ENCODE data around the gene CPHXL2. TPM values are rescaled to one million over a fixed set of nuclear protein-coding genes. Genes with fewer than 3 reads are reported as not detected.

The CPHXL2 gene
- not detected in 2 replicates for total RNA-seq (2014; rRNA removed; shearing (Covaris generic))

DNA sequence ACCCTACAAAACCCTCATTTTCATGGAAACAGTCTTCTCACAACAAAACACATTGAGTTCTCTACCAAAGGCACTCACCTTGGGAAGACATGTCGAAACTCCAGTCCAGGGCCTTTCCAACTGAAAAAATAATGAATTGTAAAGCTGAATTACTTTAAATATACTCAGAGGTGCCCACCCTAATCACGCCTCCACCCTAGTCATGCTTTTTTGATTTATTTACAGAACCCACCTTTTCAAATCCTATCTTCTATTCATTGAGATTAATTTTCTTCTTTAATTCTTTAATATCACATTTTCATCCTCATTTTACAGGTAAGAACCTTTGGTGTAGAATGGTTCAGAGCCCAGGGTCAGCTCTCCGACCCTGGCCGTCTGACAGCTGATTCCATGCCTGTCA lies at the start of gene CPHXL2:
TSS of gene CPHXL2 (minus strand) at position 101 of the 400 bp plus-strand sequence. CDS start at position 91, 10 bp downstream.
- H3K4me3 ChIP-seq = no peak within 1 kb of the TSS
- H3K9me3 ChIP-seq (replicated peaks) = no peaks in the 10 kb centered on the region
- H3K27me3 ChIP-seq = no peaks in the 10 kb centered on the region
- no peak within 1 kb of the TSS for H3K27ac ChIP-seq
- H3K36me3 ChIP-seq = no peaks in the 10 kb centered on the region
- H3K4me1 ChIP-seq = no peaks in the 10 kb centered on the region
- DNase-seq = no peak

DNA sequence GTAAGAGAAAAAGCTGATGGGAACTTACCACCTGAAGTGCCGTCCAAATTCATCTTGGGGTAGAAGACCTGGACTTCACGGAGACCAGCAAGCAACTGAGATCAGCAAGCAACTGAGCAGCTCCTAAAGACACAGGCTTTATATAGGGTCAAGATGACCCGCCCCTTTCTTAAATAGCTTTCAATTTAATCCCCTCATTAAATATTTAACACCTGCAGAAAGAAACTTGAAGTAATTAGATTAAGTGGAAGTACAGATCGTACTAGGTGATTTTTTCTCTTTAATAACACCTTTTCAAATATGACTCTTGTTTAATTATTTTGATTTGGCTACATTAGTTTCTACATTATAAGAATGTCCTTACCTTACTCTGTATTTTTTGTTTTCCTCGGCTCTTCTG lies 49.6 kb upstream of the CPHXL2 start, which contains the start of gene CPHXL:
TSS of gene CPHXL (minus strand) at position 101 of the 400 bp plus-strand sequence. CDS start at position 53, 48 bp downstream.
- Histone ChIP-seq H3K27ac (no peak within 1 kb of the TSS), H3K27me3 (no peaks in the 10 kb centered on the region), H3K4me1 (no peaks in the 10 kb centered on the region), H3K36me3 (no peaks in the 10 kb centered on the region), H3K9me3 (replicated peaks) (no peaks in the 10 kb centered on the region), H3K4me3 (no peak within 1 kb of the TSS)
- DNase-seq = no peak

DNA sequence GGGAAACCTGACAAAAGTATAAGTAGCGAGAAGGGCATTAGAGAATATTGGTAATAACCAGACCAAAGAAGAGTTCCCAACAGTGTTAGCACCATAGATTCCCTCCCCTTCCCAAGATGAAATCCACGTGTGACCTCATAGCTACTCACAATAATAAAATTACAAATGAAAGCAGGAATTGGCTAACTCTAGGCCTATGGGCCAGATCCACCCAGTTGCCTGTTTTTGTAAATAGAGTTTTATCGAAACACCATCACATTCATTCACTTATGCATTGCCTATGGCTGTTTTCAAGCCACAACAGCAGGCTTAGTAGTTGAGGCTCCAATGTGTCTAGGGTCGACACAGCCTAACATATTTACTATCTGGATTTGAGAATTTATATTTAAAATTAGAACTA lies 41.6 kb upstream of the CPHXL2 start:
- H3K9me3 ChIP-seq (replicated peaks) = no peaks in the 10 kb centered on the region
- no peaks in the 10 kb centered on the region for H3K27me3 ChIP-seq
- H3K4me3 ChIP-seq = no peak overlapping the region
- no peaks in the 10 kb centered on the region for H3K4me1 ChIP-seq
- DNase-seq = no peak
- no peaks in the 10 kb centered on the region for H3K36me3 ChIP-seq
- H3K27ac ChIP-seq = no peak overlapping the region

DNA sequence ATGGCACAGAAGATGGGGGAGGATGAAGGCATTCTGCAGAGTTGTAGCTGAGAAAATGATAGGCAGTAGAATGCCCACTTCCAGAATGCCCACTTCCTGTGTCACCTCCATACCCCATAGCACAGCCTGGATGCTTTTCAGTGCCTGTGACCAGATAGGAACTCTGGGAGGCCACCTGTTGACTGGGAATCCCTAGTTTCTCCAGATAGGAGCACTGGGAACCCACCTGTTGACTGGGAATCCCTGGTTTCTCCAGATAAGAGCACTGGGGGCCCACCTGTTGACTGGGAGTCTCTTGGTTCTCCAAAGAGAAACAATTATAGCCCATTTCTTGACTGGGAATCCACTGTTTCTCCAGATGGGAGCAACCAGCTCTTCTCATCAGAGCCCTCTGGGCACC lies 37.9 kb upstream of the CPHXL2 start:
- no peak for DNase-seq
- Histone ChIP-seq H3K9me3 (replicated peaks) (no peaks in the 10 kb centered on the region), H3K36me3 (no peaks in the 10 kb centered on the region), H3K4me1 (no peaks in the 10 kb centered on the region), H3K4me3 (no peak overlapping the region), H3K27me3 (no peaks in the 10 kb centered on the region), H3K27ac (no peak overlapping the region)

DNA sequence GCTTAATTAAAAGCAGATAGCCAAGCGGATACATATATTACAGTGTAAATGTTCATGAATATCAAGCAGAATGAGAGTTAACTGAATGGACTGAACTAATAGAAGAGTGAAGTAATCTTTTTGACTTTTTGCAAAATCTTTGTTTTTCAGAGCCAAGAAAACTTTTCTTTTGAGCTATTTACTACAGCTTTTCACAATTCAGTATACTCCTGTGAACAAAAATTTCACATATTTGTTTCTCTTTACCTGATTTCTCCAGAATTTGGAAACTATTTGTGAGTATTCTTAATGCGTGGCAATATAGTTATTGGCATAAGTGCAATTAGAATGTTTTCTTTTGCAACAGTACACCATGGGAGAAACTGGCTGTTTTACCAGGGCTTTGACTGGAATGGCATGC lies 33.5 kb upstream of the CPHXL2 start:
- Histone ChIP-seq H3K27me3 (no peaks in the 10 kb centered on the region), H3K4me3 (no peak overlapping the region), H3K4me1 (no peaks in the 10 kb centered on the region), H3K9me3 (replicated peaks) (no peaks in the 10 kb centered on the region), H3K36me3 (no peaks in the 10 kb centered on the region), H3K27ac (no peak overlapping the region)
- DNase-seq = no peak

DNA sequence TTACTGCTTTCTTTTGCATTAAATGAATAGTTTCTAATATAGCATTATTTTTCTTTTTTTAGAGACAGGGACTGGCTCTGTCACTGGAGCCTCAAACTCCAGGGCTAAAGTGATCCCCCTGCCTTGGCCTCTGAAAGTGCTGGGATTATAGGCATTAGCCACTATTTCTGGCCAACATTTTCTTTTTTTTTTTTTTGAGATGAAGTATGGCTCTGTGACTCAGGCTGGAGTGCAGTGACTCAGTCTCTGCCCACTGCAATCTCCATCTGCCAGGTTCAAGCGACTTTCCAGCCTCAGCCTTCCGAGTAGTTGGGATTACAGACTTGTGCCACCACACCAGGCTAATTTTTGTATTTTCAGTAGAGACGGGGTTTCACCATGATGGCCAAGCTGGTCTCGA lies 26.5 kb upstream of the CPHXL2 start:
- no peak overlapping the region for H3K27ac ChIP-seq
- no peaks in the 10 kb centered on the region for H3K27me3 ChIP-seq
- no peaks in the 10 kb centered on the region for H3K9me3 ChIP-seq (replicated peaks)
- no peaks in the 10 kb centered on the region for H3K4me1 ChIP-seq
- no peak overlapping the region for H3K4me3 ChIP-seq
- DNase-seq = no peak
- no peaks in the 10 kb centered on the region for H3K36me3 ChIP-seq

DNA sequence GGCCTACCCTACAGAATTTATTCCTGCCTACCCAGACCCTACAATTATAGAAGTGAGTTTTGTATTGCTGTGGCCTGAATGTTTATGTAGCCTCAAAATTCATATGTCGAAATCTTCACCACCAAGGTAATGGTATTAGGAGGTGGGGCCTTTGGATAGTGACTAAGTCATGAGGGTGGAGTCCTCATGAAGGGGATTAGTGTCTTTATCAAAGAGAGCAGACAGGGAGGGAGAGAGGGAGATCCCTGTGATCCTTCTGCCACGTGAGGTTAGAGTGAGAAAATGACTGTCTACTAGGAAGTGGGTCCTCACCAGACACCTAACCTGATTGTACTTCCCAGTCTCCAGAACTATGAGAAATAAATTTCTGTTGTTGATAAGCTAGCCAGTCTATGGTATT lies 25.4 kb upstream of the CPHXL2 start:
- H3K36me3 ChIP-seq = no peaks in the 10 kb centered on the region
- no peak for DNase-seq
- no peak overlapping the region for H3K27ac ChIP-seq
- H3K4me1 ChIP-seq = no peaks in the 10 kb centered on the region
- no peaks in the 10 kb centered on the region for H3K9me3 ChIP-seq (replicated peaks)
- H3K4me3 ChIP-seq = no peak overlapping the region
- H3K27me3 ChIP-seq = no peaks in the 10 kb centered on the region

DNA sequence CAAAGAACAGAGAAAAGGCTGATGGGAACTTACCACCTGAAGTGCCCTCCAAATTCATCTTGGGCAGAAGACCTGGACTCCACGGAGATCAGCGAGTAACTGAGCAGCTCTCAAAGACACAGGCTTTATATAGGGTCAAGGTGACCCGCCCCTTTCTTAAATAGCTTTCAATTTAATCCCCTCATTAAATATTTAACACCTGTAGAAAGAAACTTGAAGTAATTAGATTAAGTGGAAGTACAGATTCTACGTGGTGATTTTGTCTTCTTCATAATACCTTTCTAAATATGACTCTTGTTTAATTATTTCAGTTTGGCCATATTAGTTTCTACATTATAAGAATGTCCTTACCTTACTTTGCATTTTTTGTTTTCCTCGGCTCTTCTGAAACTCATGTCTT lies 24.6 kb upstream of the CPHXL2 start, which contains the start of gene DUXB:
TSS of gene DUXB (minus strand) at position 101 of the 400 bp plus-strand sequence. CDS start at position 58, 43 bp downstream.
- Histone ChIP-seq H3K36me3 (no peaks in the 10 kb centered on the region), H3K9me3 (replicated peaks) (no peaks in the 10 kb centered on the region), H3K4me3 (no peak within 1 kb of the TSS), H3K27ac (no peak within 1 kb of the TSS), H3K27me3 (no peaks in the 10 kb centered on the region), H3K4me1 (no peaks in the 10 kb centered on the region)
- no peak for DNase-seq

DNA sequence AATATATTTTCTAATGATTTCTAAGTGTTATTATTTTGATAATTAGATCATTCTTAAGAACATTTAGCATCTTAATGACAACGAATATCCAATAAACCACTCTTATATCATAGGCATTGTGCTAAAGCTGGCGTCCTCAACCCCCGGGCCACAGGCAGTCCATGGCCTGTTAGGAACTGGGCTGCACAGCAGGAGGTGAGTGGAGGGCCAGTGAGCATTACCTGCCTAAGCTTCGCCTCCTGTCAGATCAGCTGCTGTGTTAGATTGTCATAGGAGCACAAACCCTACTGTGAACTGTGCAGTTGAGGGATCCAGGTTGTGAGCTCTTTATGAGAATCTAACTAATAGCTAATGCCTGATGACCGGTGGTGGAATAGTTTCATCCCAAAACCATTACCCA lies 20.8 kb upstream of the CPHXL2 start:
- H3K36me3 ChIP-seq = no peaks in the 10 kb centered on the region
- H3K4me3 ChIP-seq = no peak overlapping the region
- no peaks in the 10 kb centered on the region for H3K4me1 ChIP-seq
- H3K9me3 ChIP-seq (replicated peaks) = no peaks in the 10 kb centered on the region
- H3K27me3 ChIP-seq = no peaks in the 10 kb centered on the region
- no peak overlapping the region for H3K27ac ChIP-seq
- no peak for DNase-seq

DNA sequence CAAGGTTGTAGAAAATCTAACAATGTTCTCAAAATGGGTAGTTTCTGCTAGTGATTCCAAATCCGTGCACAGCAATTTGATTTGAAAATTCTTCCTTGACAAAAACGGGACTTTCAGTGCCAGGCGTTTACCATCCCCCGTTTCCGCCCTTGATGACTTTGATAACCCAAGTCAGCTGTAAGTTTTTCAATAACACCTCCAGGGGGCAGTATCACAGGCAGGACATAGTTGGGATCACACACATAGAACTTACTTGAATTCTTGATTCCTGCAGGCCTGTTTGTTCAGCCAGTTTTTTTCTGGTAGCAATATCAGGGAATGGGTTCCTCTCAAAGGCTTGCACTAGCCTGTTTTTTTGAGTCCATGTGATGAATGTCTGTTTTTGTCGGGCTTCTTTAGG lies 18.9 kb upstream of the CPHXL2 start:
- Histone ChIP-seq H3K27ac (no peak overlapping the region), H3K27me3 (no peaks in the 10 kb centered on the region), H3K9me3 (replicated peaks) (no peaks in the 10 kb centered on the region), H3K4me1 (no peaks in the 10 kb centered on the region), H3K36me3 (no peaks in the 10 kb centered on the region), H3K4me3 (no peak overlapping the region)
- peak in 1 of 2 experiments; percentile 25 for DNase-seq

DNA sequence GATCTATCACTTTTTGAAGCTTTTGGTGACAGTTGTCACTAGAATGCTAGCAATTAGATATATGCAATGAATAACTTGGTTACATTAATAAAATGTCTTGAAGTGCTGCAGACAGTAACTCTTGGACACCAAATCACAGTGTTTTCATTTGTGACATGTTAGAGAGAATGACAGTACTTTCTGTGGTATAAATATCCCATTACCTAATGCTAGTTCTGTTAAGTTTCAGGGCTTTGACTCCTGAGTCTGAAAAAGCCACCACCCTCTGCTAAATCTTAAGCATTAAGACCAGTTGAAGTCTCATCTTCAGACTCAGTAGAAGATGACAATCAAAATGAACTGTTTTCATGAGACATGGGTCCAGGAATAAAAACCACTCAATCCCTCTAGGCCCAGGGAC lies 10.6 kb upstream of the CPHXL2 start:
- H3K36me3 ChIP-seq = no peaks in the 10 kb centered on the region
- no peak overlapping the region for H3K27ac ChIP-seq
- no peak for DNase-seq
- H3K9me3 ChIP-seq (replicated peaks) = no peaks in the 10 kb centered on the region
- no peak overlapping the region for H3K4me3 ChIP-seq
- no peaks in the 10 kb centered on the region for H3K4me1 ChIP-seq
- H3K27me3 ChIP-seq = no peaks in the 10 kb centered on the region

DNA sequence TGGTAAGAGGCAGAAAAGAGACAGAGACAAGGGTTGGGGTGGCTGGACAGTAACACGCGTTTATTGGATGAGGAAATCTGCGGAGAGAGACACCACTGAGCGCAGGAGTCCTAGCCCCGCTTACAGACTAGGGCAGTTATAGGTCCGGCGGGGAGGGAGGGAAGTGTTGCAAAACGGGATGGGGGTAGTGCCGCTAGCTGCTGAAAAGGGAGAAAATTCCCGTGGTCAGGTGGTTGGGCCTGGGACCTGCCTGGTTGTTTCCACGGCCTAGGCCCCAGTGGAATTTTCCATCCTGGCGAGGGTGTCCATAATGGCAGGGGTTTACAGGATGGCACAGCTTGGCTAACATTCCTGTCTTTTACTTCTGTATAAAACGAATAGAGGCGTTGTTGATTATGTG lies 5.5 kb upstream of the CPHXL2 start:
- no peaks in the 10 kb centered on the region for H3K9me3 ChIP-seq (replicated peaks)
- no peak for DNase-seq
- no peaks in the 10 kb centered on the region for H3K27me3 ChIP-seq
- H3K4me1 ChIP-seq = no peaks in the 10 kb centered on the region
- no peak overlapping the region for H3K27ac ChIP-seq
- no peak overlapping the region for H3K4me3 ChIP-seq
- H3K36me3 ChIP-seq = no peaks in the 10 kb centered on the region

DNA sequence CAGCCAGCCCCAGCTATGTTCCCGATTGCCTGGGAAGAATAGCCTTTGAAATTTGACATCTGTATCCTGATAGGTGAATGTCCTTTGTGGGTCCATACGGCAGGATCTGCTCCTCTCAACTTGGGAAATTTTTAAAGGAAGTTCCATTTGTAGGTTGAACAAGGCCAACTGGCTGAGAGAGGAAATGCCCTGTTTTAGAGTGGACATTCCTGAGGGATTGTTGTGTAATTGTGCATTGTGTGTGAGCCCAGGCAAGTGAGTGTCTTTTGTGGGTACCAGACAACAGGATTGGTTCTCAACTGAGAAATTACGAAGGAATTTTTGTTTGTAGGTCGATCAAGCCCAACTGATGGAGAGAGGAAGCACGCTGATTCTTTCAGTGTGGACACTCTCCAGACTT lies 2.6 kb upstream of the CPHXL2 start:
- no peaks in the 10 kb centered on the region for H3K27me3 ChIP-seq
- H3K4me1 ChIP-seq = no peaks in the 10 kb centered on the region
- no peak for DNase-seq
- no peak overlapping the region for H3K27ac ChIP-seq
- H3K4me3 ChIP-seq = no peak overlapping the region
- no peaks in the 10 kb centered on the region for H3K9me3 ChIP-seq (replicated peaks)
- H3K36me3 ChIP-seq = no peaks in the 10 kb centered on the region

DNA sequence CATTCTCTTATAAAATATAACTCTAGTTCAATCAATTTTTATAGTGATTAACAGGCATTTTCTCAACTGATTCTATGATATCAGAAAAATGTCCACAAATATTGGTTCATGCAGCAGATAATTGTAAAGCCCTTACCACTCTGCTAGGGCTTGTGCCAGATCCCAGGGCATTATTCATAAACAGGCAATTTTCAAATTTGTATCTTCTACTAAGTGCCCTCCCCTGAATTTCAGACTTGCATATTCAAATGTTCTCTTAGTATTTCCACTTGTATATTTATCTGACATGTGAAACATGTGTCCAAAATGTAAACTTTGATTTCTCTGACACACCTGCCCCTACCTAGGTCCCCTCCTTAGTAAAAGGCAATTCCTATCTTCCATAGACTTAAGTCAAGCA lies 9.3 kb downstream of the CPHXL2 start:
- no peak for DNase-seq
- no peak overlapping the region for H3K27ac ChIP-seq
- no peaks in the 10 kb centered on the region for H3K36me3 ChIP-seq
- H3K27me3 ChIP-seq = no peaks in the 10 kb centered on the region
- no peaks in the 10 kb centered on the region for H3K4me1 ChIP-seq
- no peaks in the 10 kb centered on the region for H3K9me3 ChIP-seq (replicated peaks)
- H3K4me3 ChIP-seq = no peak overlapping the region

DNA sequence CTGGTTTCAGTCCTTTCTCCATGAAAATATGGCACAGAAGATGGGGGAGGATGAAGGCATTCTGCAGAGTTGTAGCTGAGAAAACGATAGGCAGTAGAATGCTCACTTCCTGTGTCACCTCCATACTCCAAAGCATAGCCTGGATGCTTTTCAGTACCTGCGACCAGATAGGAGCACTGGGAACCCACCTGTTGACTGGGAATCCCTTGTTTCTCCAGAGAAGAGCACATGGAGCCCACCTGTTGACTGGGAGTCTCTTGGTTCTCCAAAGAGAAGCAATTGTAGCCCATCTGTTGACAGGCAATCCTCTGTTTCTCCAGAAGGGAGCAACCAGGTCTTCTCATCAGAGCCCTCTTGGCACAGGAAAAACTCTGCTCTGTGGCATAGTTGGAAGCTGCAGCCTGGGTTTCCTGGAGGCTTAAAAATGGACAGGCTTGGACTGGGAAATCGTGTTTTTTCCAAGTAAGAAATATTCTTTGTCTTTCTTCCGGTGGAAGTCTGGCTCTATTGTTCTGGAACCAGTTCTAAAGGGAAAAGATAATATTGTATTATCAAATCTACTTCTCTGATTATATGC lies 16.0 kb downstream of the CPHXL2 start:
- Histone ChIP-seq H3K9me3 (replicated peaks) (no peaks in the 10 kb centered on the region), H3K4me1 (no peaks in the 10 kb centered on the region), H3K27me3 (no peaks in the 10 kb centered on the region), H3K27ac (no peak overlapping the region), H3K4me3 (no peak overlapping the region), H3K36me3 (no peaks in the 10 kb centered on the region)
- no peak for DNase-seq

DNA sequence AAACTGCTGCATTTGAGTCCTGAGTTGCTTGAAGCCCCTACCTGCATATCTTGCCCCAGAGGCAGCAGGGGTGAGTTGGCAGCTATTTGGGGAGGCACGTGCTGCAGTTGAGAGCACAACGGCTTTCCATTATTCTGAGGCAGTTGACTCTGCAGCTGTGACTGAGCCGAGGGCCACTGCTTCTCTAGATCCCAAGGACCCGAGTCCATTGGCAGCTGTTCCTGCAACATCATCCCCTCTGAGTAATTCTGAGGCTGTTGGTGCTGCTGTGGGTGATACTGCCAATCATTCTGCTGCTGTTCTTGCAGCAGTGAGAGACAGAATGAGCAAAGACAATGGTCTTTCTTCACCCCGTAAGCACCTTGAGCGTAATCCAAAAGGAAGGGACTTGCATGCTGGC lies 16.5 kb downstream of the CPHXL2 start:
- H3K36me3 ChIP-seq = no peaks in the 10 kb centered on the region
- no peaks in the 10 kb centered on the region for H3K4me1 ChIP-seq
- no peak overlapping the region for H3K4me3 ChIP-seq
- H3K27ac ChIP-seq = no peak overlapping the region
- no peaks in the 10 kb centered on the region for H3K27me3 ChIP-seq
- no peaks in the 10 kb centered on the region for H3K9me3 ChIP-seq (replicated peaks)
- DNase-seq = peak; percentile 8 to 22

Data from SJCRH30 (cell line).